DND-41 (cell line): ENCODE measurements around the gene NPR1.

Experiments used
- CTCF ChIP-seq: IDR thresholded peaks from 2 replicates; pipeline ENCODE4 v1.5.1; 2012; ENCODE audit warnings: borderline replicate concordance, low read length, moderate library complexity, mild to moderate bottlenecking; ENCODE audit not compliant: poor library complexity, severe bottlenecking; ENCODE audit errors: extremely low read depth
- EZH2 ChIP-seq: IDR thresholded peaks from 3 replicates; pipeline ENCODE4 v1.6.1; 2012; ENCODE audit warnings: borderline replicate concordance, low read depth, mild to moderate bottlenecking, moderate library complexity, low read length, inconsistent platforms; ENCODE audit not compliant: severe bottlenecking

- TF ChIP-seq CTCF (no peak), EZH2 (no peak)
Observed at GRCh38 chr1:153741986-153742385, 63.5 kb downstream of the NPR1 start.
